ENCODE data around the gene UCKL1.

Gene UCKL1

GRCh38 chr20:63958964-63959698 is 2.9 kb upstream of the UCKL1 start:
- DNase-seq, result no peak

- DNase-seq, result no peak
Measured at GRCh38 chr20:63958471-63958870, 2.3 kb upstream of the UCKL1 start.

GRCh38 chr20:63957690-63958441 is 1.6 kb upstream of the UCKL1 start:
- peak; percentile 73 for DNase-seq

DNA sequence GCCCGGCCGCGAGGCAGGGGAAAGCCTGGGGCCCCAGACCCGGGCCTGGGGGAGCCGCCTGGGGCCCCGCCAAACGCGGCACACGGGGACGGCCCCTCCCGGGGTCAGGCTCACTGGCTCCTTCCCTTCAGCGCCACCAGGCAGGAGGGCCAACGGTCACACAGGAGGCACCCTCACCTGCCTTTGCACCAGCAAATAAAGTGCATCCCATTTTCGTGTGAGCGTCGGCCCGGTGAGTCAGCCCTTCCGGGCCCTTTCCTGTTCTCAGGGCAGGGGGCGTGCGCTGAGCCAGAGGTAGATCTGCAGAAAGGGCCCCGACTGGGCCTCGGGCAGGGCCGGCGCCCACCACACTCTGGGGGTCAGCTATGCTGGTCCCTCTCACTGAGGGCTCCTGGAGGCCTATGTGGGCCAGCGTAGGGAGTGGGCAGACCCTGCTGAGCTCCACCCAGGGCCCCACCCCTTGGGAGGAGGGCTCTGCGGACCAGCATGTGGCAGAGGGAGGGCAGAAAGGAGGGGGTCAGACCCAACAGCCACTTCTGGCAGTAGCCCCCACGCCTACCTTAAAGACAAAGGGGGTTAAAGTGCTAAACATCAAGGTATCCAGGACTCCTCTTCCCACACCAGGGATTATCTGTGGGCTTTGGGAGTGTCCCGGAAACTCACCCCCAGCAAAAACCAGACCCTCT is 931 bp upstream of the UCKL1 start:
- DNase-seq, result peak; percentile 85

GRCh38 chr20:63956664-63957003 is 418 bp upstream of the UCKL1 start:
- DNase-seq, result no peak

DNA sequence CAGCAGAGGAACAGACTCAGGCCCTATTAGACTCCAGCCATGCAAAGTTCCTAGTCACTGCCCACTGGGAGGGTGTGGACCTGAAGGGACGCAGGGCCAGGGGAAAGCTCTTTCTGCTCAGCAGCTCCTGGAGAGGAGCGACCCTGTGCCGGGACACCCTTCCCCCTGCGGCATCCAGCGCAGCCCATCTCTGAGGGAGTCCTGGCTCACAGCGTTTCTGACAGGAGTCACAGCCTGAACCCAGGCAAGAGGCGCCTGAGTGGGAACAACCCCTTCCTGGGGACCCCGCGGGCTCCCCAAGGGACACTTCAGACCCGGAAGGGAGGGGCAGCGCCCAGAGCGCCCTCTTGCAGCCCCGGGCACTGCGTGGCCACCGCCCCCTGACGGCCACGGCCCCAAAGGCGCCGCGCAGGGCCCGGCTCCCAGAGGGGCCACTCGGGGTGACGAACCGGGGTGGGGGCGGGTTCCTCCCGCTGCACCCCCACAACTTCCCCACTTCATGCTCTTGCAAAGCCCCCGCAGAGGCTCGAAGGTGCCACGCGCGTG is 862 bp downstream of the UCKL1 start:
- peak; percentile 53 for DNase-seq

GRCh38 chr20:63953764-63954429 is 2.3 kb downstream of the UCKL1 start:
- DNase-seq, result no peak

- no peak for DNase-seq
Measured at GRCh38 chr20:63952769-63953168, 3.4 kb downstream of the UCKL1 start.

- DNase-seq, result no peak
Measured at GRCh38 chr20:63952210-63952535, 4.0 kb downstream of the UCKL1 start.

GRCh38 chr20:63951398-63952209 is 4.6 kb downstream of the UCKL1 start:
- DNase-seq, result no peak

DNA sequence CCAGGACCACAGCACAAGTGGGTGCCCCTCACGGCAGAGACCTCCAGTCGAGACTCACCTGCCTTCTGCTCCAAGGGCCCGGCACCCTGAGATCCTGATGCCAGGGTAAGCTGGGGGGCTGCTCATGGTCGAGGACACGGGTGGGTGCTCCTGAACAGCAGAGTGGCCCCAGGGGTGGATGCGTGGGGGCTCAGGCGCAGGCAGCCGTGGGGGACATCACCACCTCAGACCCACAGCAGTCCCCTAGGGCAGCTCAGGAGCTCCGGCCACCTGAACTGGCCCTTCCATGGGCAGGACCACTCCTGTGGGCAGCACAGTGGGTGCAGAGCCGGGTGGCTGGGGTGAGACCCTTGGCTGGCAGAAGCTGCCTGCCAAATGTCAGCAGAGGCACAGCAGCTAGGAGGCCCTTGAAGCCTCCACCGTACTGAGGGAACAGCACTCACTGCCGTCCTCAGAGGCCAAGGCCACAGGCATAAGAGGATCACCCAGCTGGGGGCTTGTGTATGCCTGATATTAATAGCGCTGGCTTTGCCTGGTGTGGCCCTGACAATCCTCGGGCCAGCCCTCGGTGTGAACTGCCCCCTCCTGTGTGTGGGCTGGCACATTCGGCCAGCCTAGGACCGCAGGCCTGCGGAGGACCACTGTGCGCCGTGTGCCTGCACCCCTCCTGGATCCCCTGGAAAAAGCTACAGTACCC is 5.4 kb downstream of the UCKL1 start:
- no peak for DNase-seq

GRCh38 chr20:63947638-63948456 is 8.4 kb downstream of the UCKL1 start:
- DNase-seq, result no peak

DNA sequence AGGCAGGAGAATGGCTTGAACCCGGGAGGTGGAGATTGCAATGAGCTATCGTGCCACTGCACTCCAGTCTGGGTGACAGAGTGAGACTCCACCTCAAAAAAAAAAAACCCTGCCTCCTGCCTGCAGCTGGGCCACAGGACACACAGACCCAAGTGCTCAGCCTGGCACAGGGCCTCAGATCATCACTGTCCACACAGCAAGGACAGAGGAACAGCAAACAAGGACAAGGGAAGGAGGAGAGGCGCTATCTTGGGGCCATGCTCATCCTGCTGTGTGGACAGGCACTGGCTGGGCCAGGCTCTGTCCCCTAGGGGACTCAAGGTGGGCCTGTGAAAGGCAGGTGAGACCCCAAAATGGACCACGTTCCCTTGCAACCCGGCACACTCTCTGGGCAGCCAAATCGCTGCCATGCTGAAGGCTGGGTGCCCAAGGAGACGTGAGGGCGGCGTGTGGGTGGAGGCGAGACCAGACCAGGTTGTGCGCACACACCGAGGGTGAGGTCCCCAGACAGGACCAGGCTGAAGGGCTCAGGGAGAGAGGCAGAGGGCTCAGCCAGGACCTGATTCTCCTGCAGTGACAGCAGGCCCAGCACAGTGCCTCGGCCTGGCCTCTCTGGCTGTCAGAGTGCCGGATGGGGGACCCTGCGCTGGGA is 9.1 kb downstream of the UCKL1 start:
- DNase-seq, result no peak

GRCh38 chr20:63945921-63946920 is 10.0 kb downstream of the UCKL1 start:
- DNase-seq, result no peak

DNA sequence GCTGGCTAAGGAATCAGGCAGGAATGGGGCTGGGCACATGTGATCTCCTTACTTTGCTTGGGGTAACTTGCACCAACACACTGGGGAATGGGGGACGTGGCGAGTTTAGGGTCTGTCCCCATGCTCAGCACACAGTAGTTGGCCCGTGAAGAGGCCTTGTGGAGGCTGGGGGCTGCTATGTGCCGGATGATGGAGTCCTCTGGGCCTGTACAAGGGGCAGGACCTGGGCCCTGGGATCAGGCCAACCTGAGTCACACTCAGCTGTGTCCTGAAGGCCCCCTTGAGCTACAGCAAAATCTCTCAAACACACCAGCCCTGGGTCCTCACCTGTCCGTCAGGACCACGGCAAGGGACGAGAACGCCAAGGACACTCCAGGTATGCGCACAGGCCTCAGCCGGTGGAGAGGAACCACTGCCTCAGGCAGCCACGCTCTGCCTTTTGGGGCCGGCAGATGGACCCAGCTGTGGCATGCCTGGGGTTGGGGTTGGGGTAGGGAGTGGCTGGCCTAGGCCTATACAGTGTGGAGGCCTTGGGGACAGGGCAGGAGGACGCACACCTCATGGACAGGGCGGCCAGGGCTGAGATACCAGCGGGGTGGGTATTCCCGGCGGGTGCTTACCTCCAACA is 11.1 kb downstream of the UCKL1 start:
- no peak for DNase-seq

DNA sequence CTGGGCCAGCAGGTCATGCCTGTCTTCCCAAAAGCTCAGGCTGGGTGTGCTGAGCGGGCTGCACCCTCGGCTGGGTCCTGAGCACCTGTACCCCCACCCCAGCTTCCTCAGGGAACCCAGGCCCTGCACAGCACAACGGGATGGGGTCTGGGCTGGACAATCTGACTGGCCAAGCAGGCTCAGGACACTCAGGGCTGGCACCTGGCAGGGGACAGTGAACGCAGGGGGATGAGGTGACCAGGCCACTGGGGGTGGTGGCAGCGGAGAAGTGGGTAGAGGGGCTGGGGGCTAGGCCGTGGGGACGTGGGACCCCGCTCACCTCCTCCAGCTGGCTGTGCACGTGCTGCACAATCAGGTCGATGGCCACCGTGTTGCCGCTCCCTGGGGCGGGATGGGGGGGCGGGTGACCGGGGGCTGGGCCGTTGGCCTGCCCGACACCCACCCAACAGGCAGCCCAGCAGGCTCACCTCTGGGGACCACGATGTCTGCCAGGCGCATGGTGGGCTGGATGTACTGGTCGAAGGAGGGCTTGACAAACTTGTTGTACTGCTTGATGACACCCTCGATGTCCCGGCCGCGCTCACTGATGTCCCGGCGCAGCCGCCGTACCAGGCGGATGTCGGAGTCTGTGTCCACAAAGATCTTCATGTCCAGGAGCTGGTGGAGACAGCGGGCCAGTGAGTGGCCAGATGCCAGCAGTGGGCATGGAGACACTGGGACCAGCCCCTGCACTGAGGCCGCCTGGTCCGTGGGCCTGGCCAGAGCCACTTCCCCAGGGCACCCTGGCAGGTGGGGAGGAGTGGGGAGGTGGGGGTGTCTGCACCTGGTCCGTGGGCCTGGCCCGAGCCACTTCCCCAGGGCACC is 11.9 kb downstream of the UCKL1 start:
- DNase-seq, result no peak

- DNase-seq, result no peak
Measured at GRCh38 chr20:63943808-63944077, 12.5 kb downstream of the UCKL1 start.
